K562 (cell line): ENCODE measurements around the gene BOLA1. TPM values are rescaled to one million over a fixed set of nuclear protein-coding genes. Genes with fewer than 3 reads are reported as not detected.

Source experiments
- ATAC-seq: fragments of 200-7000 bp; cut with Tn5 transposase; 3 replicates; pipeline ENCODE4 v1.9.1; 2020; ENCODE audit warnings: moderate library complexity
- BruUV-seq: library from RNA; stranded (reverse); fragments of 400-500 nt; replicated peaks from 2 replicates; lab custom pipeline; 2021; lab: Mats Ljungman, UMichigan
- CTCF ChIA-PET: fragments of 300-600 bp; formaldehyde crosslinking; extraction: SDS; loops from one replicate; lab custom pipeline; 2021; ENCODE audit warnings: low intra/inter-chr PET ratio; lab: Yijun Ruan, JAX
- POLR2A ChIA-PET: fragments of 300-600, 350-650 bp; sonication (Branson Sonifier 250); formaldehyde crosslinking; extraction: SDS; loops from one replicate; lab custom pipeline; 2021; ENCODE audit warnings: antibody characterized with exemption, inconsistent platforms; lab: Yijun Ruan, JAX
- DNase-seq, 4 experiments: peaks; one replicate each; pipeline versions ENCODE4 v3.0.0 to v3.0.0-alpha.2; 2011 to 2018; ENCODE audit warnings: low spot score in 3 of 4, mixed read lengths in 3 of 4; ENCODE audit errors: extremely low read depth in 1 of 4
- FAIRE-seq: peaks from 2 replicates; lab custom pipeline; 2011; peaks lifted over from hg19 to GRCh38; lab: Jason Lieb, UNC
- H2AFZ ChIP-seq: 2 replicates; pipeline ENCODE4 v1.6.0; 2011; ENCODE audit warnings: low read depth, low read length, control low read depth, inconsistent platforms
- H3K27ac ChIP-seq: fragments of 200-600 bp; 3 replicates; pipeline ENCODE4 v1.8.0; 2011; ENCODE audit warnings: low read depth, mild to moderate bottlenecking, control low read depth, inconsistent platforms, low read length, moderate library complexity, mixed read lengths; ENCODE audit errors: extremely low read depth
- H3K27me3 ChIP-seq, 2 experiments: fragments of 300-600 bp in 1 of 2; 2 replicates in 1 of 2; 3 replicates in 1 of 2; pipeline versions ENCODE4 v1.6.0 to v1.8.0; 2011; ENCODE audit warnings: inconsistent platforms in 2 of 2, low read length in 2 of 2, mild to moderate bottlenecking in 1 of 2, mixed read lengths in 1 of 2, moderate library complexity in 1 of 2; ENCODE audit not compliant: control insufficient read depth in 2 of 2, insufficient read depth in 2 of 2
- H3K36me3 ChIP-seq: fragments of 300-600 bp; 3 replicates; pipeline ENCODE4 v1.8.0; 2011; ENCODE audit warnings: mild to moderate bottlenecking, low read length, inconsistent platforms; ENCODE audit not compliant: control insufficient read depth, insufficient read depth
- H3K4me1 ChIP-seq, 2 experiments: fragments of 200-600 bp in 1 of 2; replicated peaks in 1 of 2; 2 replicates in 1 of 2; 3 replicates in 1 of 2; pipeline versions ENCODE4 v1.5.1 to v1.8.0; 2011; ENCODE audit warnings: inconsistent platforms in 2 of 2, low read length in 2 of 2, mild to moderate bottlenecking in 1 of 2, mixed read lengths in 1 of 2, moderate library complexity in 1 of 2; ENCODE audit not compliant: control insufficient read depth in 2 of 2, insufficient read depth in 2 of 2
- H3K4me2 ChIP-seq: 2 replicates; pipeline ENCODE4 v1.6.1; 2011; ENCODE audit warnings: low read length, control low read depth, inconsistent platforms, mixed read lengths; ENCODE audit not compliant: insufficient read depth
- H3K4me3 ChIP-seq: fragments of 200-600 bp; sonication (generic), shearing (Covaris generic); 2 replicates; pipeline ENCODE4 v1.5.1; 2016; ENCODE audit warnings: control low read depth, inconsistent platforms
- H3K79me2 ChIP-seq: fragments of 200-600 bp; 3 replicates; pipeline ENCODE4 v1.8.0; 2011; ENCODE audit warnings: low read length, inconsistent platforms; ENCODE audit not compliant: control insufficient read depth, insufficient read depth
- H3K9ac ChIP-seq, 2 experiments: 2 replicates each; pipeline versions ENCODE4 v1.6.0 to v1.6.1; 2011; ENCODE audit warnings: low read depth in 2 of 2, low read length in 2 of 2, control low read depth in 1 of 2, inconsistent platforms in 1 of 2, mild to moderate bottlenecking in 1 of 2, mixed read lengths in 1 of 2; ENCODE audit not compliant: insufficient read depth in 1 of 2
- H3K9me1 ChIP-seq: one replicate; pipeline ENCODE4 v1.6.0; 2011; ENCODE audit warnings: inconsistent platforms, mild to moderate bottlenecking, low read length, moderate library complexity; ENCODE audit not compliant: control insufficient read depth, insufficient read depth
- H3K9me3 ChIP-seq: replicated peaks from 2 replicates; pipeline ENCODE4 v1.5.1; 2011; ENCODE audit warnings: low read depth, low read length, inconsistent platforms; ENCODE audit not compliant: control insufficient read depth, insufficient read depth
- H4K20me1 ChIP-seq: replicated peaks from 2 replicates; pipeline ENCODE4 v1.6.1; 2011; ENCODE audit warnings: low read length, inconsistent platforms, mixed read lengths; ENCODE audit not compliant: control insufficient read depth, insufficient read depth
- CREBBP ChIP-seq: IDR thresholded peaks from one replicate; pipeline ENCODE4 v1.6.1; 2012; ENCODE audit warnings: low read depth, mild to moderate bottlenecking, control low read depth, inconsistent platforms, low read length
- HCFC1 ChIP-seq: IDR thresholded peaks from 2 replicates; pipeline ENCODE4 v1.6.1; 2012; ENCODE audit warnings: low read depth, low read length, improper control_type of control experiment
- HDAC3 ChIP-seq: fragments of 450-650 bp; IDR thresholded peaks from 2 replicates; pipeline ENCODE4 v1.6.1; 2018; ENCODE audit warnings: borderline replicate concordance, mild to moderate bottlenecking, moderate library complexity; ENCODE audit not compliant: partially characterized antibody
- PHF20 ChIP-seq: fragments of 450-650 bp; IDR thresholded peaks from 2 replicates; pipeline ENCODE4 v1.6.1; 2018; ENCODE audit not compliant: partially characterized antibody
- PPARD ChIP-seq: fragments of 250-450 bp; sonication (Bioruptor Pico); IDR thresholded peaks from 2 replicates; pipeline ENCODE4 v1.8.0; 2022; ENCODE audit warnings: inconsistent platforms, mild to moderate bottlenecking, moderate library complexity
- SAFB2 ChIP-seq: fragments of 200-400 bp; formaldehyde crosslinking; IDR thresholded peaks from 2 replicates; pipeline ENCODE4 v1.6.1; 2018; ENCODE audit warnings: borderline replicate concordance, low read length, low read depth, moderate library complexity; ENCODE audit not compliant: severe bottlenecking
- SP1 ChIP-seq: sonication (generic); formaldehyde crosslinking; IDR thresholded peaks from 2 replicates; pipeline ENCODE4 v1.8.1; 2022; ENCODE audit warnings: mild to moderate bottlenecking, missing genetic modification reagents
- ZNF316 ChIP-seq: fragments of 450-650 bp; IDR thresholded peaks from 2 replicates; pipeline ENCODE4 v1.6.1; 2016
- ZSCAN32 ChIP-seq: fragments of 450-650 bp; formaldehyde crosslinking; IDR thresholded peaks from 2 replicates; pipeline ENCODE4 v1.4.0; 2020; ENCODE audit warnings: mild to moderate bottlenecking, moderate library complexity
- WGBS: fragments of 100-300 bp; shearing (Covaris generic); methylation state at CpG from one replicate; pipeline ENCODE4 v1.1.6; 2016; ENCODE audit warnings: low coverage, mixed read lengths; ENCODE audit not compliant: insufficient coverage; ENCODE audit errors: missing lambda C conversion rate; 5-methylcytosine and 5-hydroxymethylcytosine counted together
- in situ Hi-C: fragments of 300-500 bp; cut with MboI; formaldehyde crosslinking; loops from 4 replicates; pipeline ENCODE4 v1.15.0; 2018; ENCODE audit warnings: inconsistent platforms, mixed read lengths
- intact Hi-C: fragments of 100-400 bp; cut with micrococcal nuclease; formaldehyde crosslinking; loops from 2 replicates; pipeline ENCODE4 v1.14.2; 2022
- polyA plus RNA-seq, 8 experiments: library from polyadenylated mRNA; depleted of rRNA in 4 of 8; stranded (reverse) in 5 of 8; unstranded in 3 of 8; fragments of >200 nt; fragmentation: Nextera tagmentation in 2 of 8; fragmentation: Illumina TruSeq in 1 of 8; extraction: Ambion mirVana in 2 of 8; extraction: Trizol in 1 of 8; gene quantifications; 2 replicates each; pipeline versions ENCODE4 v1.2.1 to v1.2.3, GENCODE V29; 2011 to 2014; ENCODE audit warnings: inconsistent platforms in 1 of 8, missing spikeins in 1 of 8
- total RNA-seq, 7 experiments: library from RNA; depleted of rRNA in 6 of 7; stranded (reverse); fragments of >200 nt in 6 of 7; fragmentation: Illumina TruSeq in 2 of 7; extraction: Trizol in 2 of 7; gene quantifications; 2 replicates each; pipeline versions ENCODE4 v1.2.1 to v1.2.3, GENCODE V29; 2011 to 2021; ENCODE audit warnings: low replicate concordance in 1 of 7
- TF ChIP-seq, protein P1 (sequence below): fragments of 250-450 bp; sonication (Bioruptor Pico); IDR thresholded peaks from 2 replicates; pipeline ENCODE4 v1.4.0; 2020; ENCODE audit warnings: mild to moderate bottlenecking
- TF ChIP-seq, protein P2 (sequence below), 2 experiments: fragments of 450-650 bp; formaldehyde crosslinking in 1 of 2; IDR thresholded peaks; 2 replicates each; pipeline versions ENCODE4 v1.4.0 to v1.6.1; 2014 to 2020; ENCODE audit warnings: mild to moderate bottlenecking in 2 of 2, borderline replicate concordance in 1 of 2, low read depth in 1 of 2

The BOLA1 gene
- total and polyA plus RNA-seq, 9 of the 15 experiments (the other 6 are each of a cell fraction or from before 2014, with no cell fraction given): 0.18 to 1.2 (median 0.40) TPM; not detected in 2

DNA sequence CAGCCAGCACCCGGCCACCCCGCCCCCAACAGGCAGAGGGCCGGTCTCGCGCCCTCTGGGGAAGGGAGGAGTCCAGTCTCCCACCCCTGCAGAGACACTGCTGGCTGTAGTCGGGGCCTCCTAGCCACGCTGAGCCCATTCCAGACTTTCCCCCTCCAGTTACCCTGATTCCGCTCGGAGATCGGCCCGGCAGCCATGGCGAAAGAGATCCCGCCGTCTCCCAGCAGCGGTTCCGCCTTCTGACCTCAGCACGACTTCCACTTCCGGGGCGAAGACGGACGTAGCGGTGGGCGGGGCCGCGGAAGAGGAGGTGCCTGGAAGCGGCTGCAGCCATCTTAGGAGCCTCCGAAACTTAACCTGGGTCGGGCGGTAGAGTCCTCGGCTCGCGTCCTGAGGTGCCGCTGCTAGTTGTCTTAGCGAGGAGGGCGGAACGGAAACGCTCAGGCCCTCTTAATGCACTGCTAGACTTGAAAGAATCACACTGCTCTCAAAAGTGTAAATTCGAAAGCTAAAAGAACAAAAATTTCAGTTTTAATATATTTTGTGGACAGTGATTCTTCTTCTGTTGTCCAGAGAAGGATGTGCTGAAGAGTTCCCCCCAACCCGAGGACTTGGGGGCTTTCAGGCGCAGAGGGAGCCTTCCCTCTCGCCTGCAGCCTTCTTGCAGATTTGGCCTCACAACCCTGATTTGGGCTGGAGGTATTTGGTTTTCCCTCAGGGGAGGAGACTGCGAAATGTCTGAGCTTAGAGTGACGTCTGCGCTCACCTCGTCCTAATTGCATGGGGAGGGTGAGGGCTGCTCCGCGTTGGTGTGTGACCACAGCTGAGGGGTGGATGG lies 28.4 kb downstream of the BOLA1 start, which contains the start of gene SF3B4:
TSS of gene SF3B4 (minus strand) at position 241 of the 838 bp plus-strand sequence. CDS start at position 197, 44 bp downstream.
- TSS peak; percentile 98 for BruUV-seq
- TF ChIP-seq ZSCAN32 (no peak), ZNF316 (no peak), HDAC3 (peak; percentile 31), CREBBP (no peak), PHF20 (peak; percentile 94), HCFC1 (peak; percentile 78), PPARD (CRISPR knock-in tag) (no peak), SAFB2 (no peak), SP1 (peak; percentile 87)
- TF ChIP-seq, protein P1, sequence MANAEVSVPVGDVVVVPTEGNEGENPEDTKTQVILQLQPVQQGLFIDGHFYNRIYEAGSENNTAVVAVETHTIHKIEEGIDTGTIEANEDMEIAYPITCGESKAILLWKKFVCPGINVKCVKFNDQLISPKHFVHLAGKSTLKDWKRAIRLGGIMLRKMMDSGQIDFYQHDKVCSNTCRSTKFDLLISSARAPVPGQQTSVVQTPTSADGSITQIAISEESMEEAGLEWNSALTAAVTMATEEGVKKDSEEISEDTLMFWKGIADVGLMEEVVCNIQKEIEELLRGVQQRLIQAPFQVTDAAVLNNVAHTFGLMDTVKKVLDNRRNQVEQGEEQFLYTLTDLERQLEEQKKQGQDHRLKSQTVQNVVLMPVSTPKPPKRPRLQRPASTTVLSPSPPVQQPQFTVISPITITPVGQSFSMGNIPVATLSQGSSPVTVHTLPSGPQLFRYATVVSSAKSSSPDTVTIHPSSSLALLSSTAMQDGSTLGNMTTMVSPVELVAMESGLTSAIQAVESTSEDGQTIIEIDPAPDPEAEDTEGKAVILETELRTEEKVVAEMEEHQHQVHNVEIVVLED (CRISPR knock-in tag): 0 out of 2 replicates have a peak, but pooled peaks have one; percentile 59
- TF ChIP-seq, protein P2, sequence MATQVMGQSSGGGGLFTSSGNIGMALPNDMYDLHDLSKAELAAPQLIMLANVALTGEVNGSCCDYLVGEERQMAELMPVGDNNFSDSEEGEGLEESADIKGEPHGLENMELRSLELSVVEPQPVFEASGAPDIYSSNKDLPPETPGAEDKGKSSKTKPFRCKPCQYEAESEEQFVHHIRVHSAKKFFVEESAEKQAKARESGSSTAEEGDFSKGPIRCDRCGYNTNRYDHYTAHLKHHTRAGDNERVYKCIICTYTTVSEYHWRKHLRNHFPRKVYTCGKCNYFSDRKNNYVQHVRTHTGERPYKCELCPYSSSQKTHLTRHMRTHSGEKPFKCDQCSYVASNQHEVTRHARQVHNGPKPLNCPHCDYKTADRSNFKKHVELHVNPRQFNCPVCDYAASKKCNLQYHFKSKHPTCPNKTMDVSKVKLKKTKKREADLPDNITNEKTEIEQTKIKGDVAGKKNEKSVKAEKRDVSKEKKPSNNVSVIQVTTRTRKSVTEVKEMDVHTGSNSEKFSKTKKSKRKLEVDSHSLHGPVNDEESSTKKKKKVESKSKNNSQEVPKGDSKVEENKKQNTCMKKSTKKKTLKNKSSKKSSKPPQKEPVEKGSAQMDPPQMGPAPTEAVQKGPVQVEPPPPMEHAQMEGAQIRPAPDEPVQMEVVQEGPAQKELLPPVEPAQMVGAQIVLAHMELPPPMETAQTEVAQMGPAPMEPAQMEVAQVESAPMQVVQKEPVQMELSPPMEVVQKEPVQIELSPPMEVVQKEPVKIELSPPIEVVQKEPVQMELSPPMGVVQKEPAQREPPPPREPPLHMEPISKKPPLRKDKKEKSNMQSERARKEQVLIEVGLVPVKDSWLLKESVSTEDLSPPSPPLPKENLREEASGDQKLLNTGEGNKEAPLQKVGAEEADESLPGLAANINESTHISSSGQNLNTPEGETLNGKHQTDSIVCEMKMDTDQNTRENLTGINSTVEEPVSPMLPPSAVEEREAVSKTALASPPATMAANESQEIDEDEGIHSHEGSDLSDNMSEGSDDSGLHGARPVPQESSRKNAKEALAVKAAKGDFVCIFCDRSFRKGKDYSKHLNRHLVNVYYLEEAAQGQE (IDR thresholded peaks at IDR 0.05; ENCODE audit: borderline replicate concordance): 0 out of 2 replicates have a peak, but pooled peaks have one; percentile 13
- TF ChIP-seq, protein P2 (CRISPR knock-in tag; IDR thresholded peaks at IDR 0.05; ENCODE audit: low read depth): no peak

More for the DNA sequence above, 28.4 kb downstream of the BOLA1 start, which contains the start of gene SF3B4:
- H3K4me2 ChIP-seq: peak within 1 kb of the TSS; percentile 96
- H3K27me3 ChIP-seq: no peaks in the 10 kb centered on the region
- H3K36me3 ChIP-seq: peaks cover 41% of the 10 kb centered on the region
- ChIA-PET POLR2A (interaction anchor here (0.6 to 3.5 kb wide), 12 partner anchors 9 to 1053 kb away, joined by 3 to 28 read pairs (median 3); partner anchors contain the start of genes MTMR11 and VPS45), CTCF (no interaction called here)
- H3K4me1 ChIP-seq: peaks cover 22 to 23% of the 10 kb centered on the region in 2 experiments
- peak within 1 kb of the TSS; percentile 76 to 94 for H3K9ac ChIP-seq
- H3K27ac ChIP-seq: peak within 1 kb of the TSS; percentile 73
- H3K79me2 ChIP-seq: peaks cover 36% of the 10 kb centered on the region
- no peaks in the 10 kb centered on the region for H4K20me1 ChIP-seq
- FAIRE-seq (peak; percentile 92), DNase-seq (peak; percentile 89 to 96 (median 90)), ATAC-seq (peak; percentile 99)
- in situ Hi-C loops: no loop called here
- H3K9me3 ChIP-seq: no peaks in the 10 kb centered on the region
- peak within 1 kb of the TSS; percentile 93 for H3K4me3 ChIP-seq
- intact Hi-C loops: loop anchor here (1.0 kb wide), 1 partner anchor 39 kb away; no protein-coding TSS in a partner anchor
- peak within 1 kb of the TSS; percentile 82 for H2AFZ ChIP-seq
- 1% methylated on average over 45 of the region's 47 CpGs for WGBS
- no peaks in the 10 kb centered on the region for H3K9me1 ChIP-seq
